Measurements from ENCODE around the gene USP49. TPM values are rescaled to one million over a fixed set of nuclear protein-coding genes. Genes with fewer than 3 reads are reported as not detected.

Gene USP49
- total RNA-seq, 4 donors from 2014 or later: 0.27 to 2.8 (median 1.1) TPM

DNA sequence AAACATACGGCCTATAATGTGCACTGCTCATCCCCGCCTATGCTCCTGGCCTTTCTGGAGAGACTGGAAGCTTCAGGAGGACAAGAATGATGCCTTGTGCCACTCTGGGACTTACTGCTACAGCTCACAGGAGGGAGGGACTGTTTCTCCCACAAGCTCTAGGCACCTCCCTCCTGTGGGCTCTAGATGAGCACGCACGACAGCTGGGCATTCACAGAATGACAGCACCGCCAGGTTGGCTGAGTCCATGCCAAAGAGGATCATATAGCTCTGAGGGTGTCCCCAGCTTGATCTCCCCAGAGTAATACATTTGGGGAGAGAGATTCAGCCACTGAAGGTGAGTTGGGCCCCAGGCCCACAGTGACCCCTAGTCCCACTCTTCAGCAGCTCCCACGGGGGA is 137.9 kb downstream of the USP49 start:
- no peaks in the 10 kb centered on the region for H3K27me3 ChIP-seq
- peak in 1 of 2 donors; percentile 49 for ATAC-seq
- H3K4me1 ChIP-seq: no peaks in the 10 kb centered on the region

GRCh38 chr6:41756354-41756753 is 138.8 kb downstream of the USP49 start:
- Histone ChIP-seq H3K36me3 (no peaks in the 10 kb centered on the region), H3K27me3 (no peaks in the 10 kb centered on the region), H3K9me3 (no peaks in the 10 kb centered on the region), H3K4me3 (no peak overlapping the region), H3K27ac (no peak overlapping the region), H3K4me1 (no peaks in the 10 kb centered on the region)
- no peak for DNase-seq
- no peak for TF ChIP-seq POLR2A (IDR thresholded peaks at IDR 0.05)
- TF ChIP-seq, protein P1, sequence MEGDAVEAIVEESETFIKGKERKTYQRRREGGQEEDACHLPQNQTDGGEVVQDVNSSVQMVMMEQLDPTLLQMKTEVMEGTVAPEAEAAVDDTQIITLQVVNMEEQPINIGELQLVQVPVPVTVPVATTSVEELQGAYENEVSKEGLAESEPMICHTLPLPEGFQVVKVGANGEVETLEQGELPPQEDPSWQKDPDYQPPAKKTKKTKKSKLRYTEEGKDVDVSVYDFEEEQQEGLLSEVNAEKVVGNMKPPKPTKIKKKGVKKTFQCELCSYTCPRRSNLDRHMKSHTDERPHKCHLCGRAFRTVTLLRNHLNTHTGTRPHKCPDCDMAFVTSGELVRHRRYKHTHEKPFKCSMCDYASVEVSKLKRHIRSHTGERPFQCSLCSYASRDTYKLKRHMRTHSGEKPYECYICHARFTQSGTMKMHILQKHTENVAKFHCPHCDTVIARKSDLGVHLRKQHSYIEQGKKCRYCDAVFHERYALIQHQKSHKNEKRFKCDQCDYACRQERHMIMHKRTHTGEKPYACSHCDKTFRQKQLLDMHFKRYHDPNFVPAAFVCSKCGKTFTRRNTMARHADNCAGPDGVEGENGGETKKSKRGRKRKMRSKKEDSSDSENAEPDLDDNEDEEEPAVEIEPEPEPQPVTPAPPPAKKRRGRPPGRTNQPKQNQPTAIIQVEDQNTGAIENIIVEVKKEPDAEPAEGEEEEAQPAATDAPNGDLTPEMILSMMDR (IDR thresholded peaks at IDR 0.05 in 4 of 5, conservative IDR thresholded peaks at IDR 0.05 in 1 of 5): no peak
- in situ Hi-C loops (cut with MboI; ENCODE audit: low sequenced_read_pairs in 4 of 4): loop anchor here in 1 of 4 donors (25.0 kb wide), 1 partner anchor 144 kb away; no protein-coding TSS in a partner anchor
- no peak for ATAC-seq
- intact Hi-C loops (cut with DNase I; ENCODE audit: low total_unique reads): no loop called here

More for the DNA sequence above, 137.9 kb downstream of the USP49 start:
- Histone ChIP-seq H3K9me3 (no peaks in the 10 kb centered on the region), H3K27ac (no peak overlapping the region), H3K36me3 (no peaks in the 10 kb centered on the region), H3K4me3 (no peak overlapping the region)
- in situ Hi-C loops (cut with MboI; ENCODE audit: low sequenced_read_pairs in 4 of 4): loop anchor here in 1 of 4 donors (25.0 kb wide), 1 partner anchor 145 kb away; no protein-coding TSS in a partner anchor
- no peak for TF ChIP-seq POLR2A (IDR thresholded peaks at IDR 0.05)
- TF ChIP-seq, protein P1 (IDR thresholded peaks at IDR 0.05 in 4 of 5, conservative IDR thresholded peaks at IDR 0.05 in 1 of 5): no peak
- no peak for DNase-seq
- intact Hi-C loops (cut with DNase I; ENCODE audit: low total_unique reads): no loop called here

- in situ Hi-C loops (cut with MboI; ENCODE audit: low sequenced_read_pairs in 4 of 4): loop anchor here in 1 of 4 donors (25.0 kb wide), 1 partner anchor 144 kb away; no protein-coding TSS in a partner anchor
- TF ChIP-seq, protein P1 (IDR thresholded peaks at IDR 0.05 in 4 of 5, conservative IDR thresholded peaks at IDR 0.05 in 1 of 5): no peak
- TF ChIP-seq POLR2A (IDR thresholded peaks at IDR 0.05): no peak
- Histone ChIP-seq H3K4me3 (no peak overlapping the region), H3K36me3 (no peaks in the 10 kb centered on the region), H3K27ac (no peak overlapping the region), H3K27me3 (no peaks in the 10 kb centered on the region), H3K4me1 (no peaks in the 10 kb centered on the region), H3K9me3 (no peaks in the 10 kb centered on the region)
- DNase-seq (no peak), ATAC-seq (no peak)
- intact Hi-C loops (cut with DNase I; ENCODE audit: low total_unique reads): no loop called here
Observed at GRCh38 chr6:41755895-41756294, 139.3 kb downstream of the USP49 start.

DNA sequence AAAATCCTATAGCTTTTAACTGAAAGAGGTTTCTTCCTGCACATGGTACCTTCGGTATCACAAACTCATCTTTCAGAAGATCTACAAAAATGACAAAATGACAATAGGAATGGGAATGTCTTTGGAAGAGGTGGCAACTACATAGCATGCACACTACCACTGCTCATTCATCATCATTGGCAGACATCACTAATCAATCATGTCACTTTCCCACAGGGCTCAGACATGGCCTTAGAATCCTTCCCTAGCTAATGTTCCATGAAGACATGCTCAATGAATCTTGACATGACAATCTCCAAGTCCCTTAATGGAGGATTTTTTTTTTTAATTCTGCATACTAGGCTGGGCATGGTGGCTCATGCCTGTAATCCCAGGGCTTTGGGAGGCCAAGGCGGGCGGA is 144.8 kb downstream of the USP49 start:
- in situ Hi-C loops (cut with MboI; ENCODE audit: low sequenced_read_pairs in 4 of 4): loop anchor here in 1 of 4 donors (25.0 kb wide), 1 partner anchor 138 kb away; no protein-coding TSS in a partner anchor
- no peak for DNase-seq
- H3K27ac ChIP-seq: no peak overlapping the region
- intact Hi-C loops (cut with DNase I; ENCODE audit: low total_unique reads): no loop called here
- TF ChIP-seq, protein P1 (IDR thresholded peaks at IDR 0.05 in 4 of 5, conservative IDR thresholded peaks at IDR 0.05 in 1 of 5): no peak
- TF ChIP-seq POLR2A (IDR thresholded peaks at IDR 0.05): no peak
- H3K36me3 ChIP-seq: no peaks in the 10 kb centered on the region
- no peak overlapping the region for H3K4me3 ChIP-seq
- no peaks in the 10 kb centered on the region for H3K4me1 ChIP-seq
- no peaks in the 10 kb centered on the region for H3K27me3 ChIP-seq
- no peaks in the 10 kb centered on the region for H3K9me3 ChIP-seq
- ATAC-seq: no peak

DNA sequence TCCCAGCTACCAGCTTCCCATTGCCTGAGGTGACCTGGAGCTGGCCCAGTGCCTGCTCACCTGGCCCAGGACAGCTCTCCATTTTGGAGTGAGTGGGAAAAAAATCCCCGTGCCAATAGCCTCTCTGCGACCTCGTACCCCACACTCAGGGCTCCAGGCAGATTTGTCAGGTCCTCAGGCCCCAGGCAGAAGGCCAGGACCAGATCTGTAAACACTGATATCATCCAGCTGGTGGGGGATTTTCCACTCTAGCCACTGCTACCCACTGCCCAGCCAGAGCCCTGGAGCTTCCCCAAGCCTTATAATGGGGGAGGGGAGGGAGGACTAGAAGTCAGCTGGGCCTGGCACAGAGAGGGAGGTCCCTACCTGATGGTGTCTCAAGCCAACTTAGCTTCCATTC is 146.6 kb downstream of the USP49 start:
- H3K4me3 ChIP-seq: no peak overlapping the region
- no peaks in the 10 kb centered on the region for H3K4me1 ChIP-seq
- no peaks in the 10 kb centered on the region for H3K27me3 ChIP-seq
- in situ Hi-C loops (cut with MboI; ENCODE audit: low sequenced_read_pairs in 4 of 4): no loop called here
- H3K9me3 ChIP-seq: no peaks in the 10 kb centered on the region
- H3K27ac ChIP-seq: no peak overlapping the region
- ATAC-seq (no peak), DNase-seq (no peak)
- no peak for TF ChIP-seq POLR2A (IDR thresholded peaks at IDR 0.05)
- TF ChIP-seq, protein P1 (IDR thresholded peaks at IDR 0.05 in 4 of 5, conservative IDR thresholded peaks at IDR 0.05 in 1 of 5): no peak
- no peaks in the 10 kb centered on the region for H3K36me3 ChIP-seq
- intact Hi-C loops (cut with DNase I; ENCODE audit: low total_unique reads): no loop called here
